Neutrophil (primary cell): ENCODE data around the gene RPH3AL.

Source experiments
- H3K27ac ChIP-seq: fragments of 200-600 bp; sonication (generic); 2 replicates; pipeline ENCODE4 v1.5.1; 2016; ENCODE audit warnings: mild to moderate bottlenecking, moderate library complexity
- H3K27me3 ChIP-seq: fragments of 200-600 bp; sonication (generic); 2 replicates; pipeline ENCODE4 v1.6.0; 2016; ENCODE audit warnings: mild to moderate bottlenecking
- H3K36me3 ChIP-seq: fragments of 200-600 bp; sonication (generic); 2 replicates; pipeline ENCODE4 v1.5.1; 2017
- H3K4me1 ChIP-seq, 2 experiments: fragments of 200-600 bp in 1 of 2; sonication (generic) in 1 of 2; 1 replicate in 1 of 2; 2 replicates in 1 of 2; pipeline versions ENCODE4 v1.5.1 to v1.6.1; 2013 to 2016; ENCODE audit warnings: low read depth in 1 of 2, low read length in 1 of 2, mild to moderate bottlenecking in 1 of 2, moderate library complexity in 1 of 2; ENCODE audit not compliant: control insufficient read depth in 1 of 2, insufficient read depth in 1 of 2
- H3K4me3 ChIP-seq, 2 experiments: fragments of 200-600 bp in 1 of 2; sonication (generic) in 1 of 2; 1 replicate in 1 of 2; 2 replicates in 1 of 2; pipeline ENCODE4 v1.5.1; 2013 to 2016; ENCODE audit warnings: low read depth in 1 of 2, low read length in 1 of 2, mild to moderate bottlenecking in 1 of 2, moderate library complexity in 1 of 2
- H3K9me3 ChIP-seq: fragments of 200-600 bp; sonication (generic); 2 replicates; pipeline ENCODE4 v1.5.1; 2016
- CTCF ChIP-seq: fragments of 200-600 bp; sonication (generic); IDR thresholded peaks from 2 replicates; pipeline ENCODE4 v1.5.1; 2016; ENCODE audit warnings: antibody characterized with exemption

The RPH3AL gene

GRCh38 chr17:282000-282911, 70.4 kb downstream of the RPH3AL start:
- Histone ChIP-seq H3K9me3 (no peaks in the 10 kb centered on the region), H3K4me1 (peaks cover 20 to 32% of the 10 kb centered on the region in 2 experiments), H3K4me3 (no peak overlapping the region), H3K36me3 (peaks cover 25% of the 10 kb centered on the region), H3K27me3 (no peaks in the 10 kb centered on the region), H3K27ac (peak overlapping the region; percentile 65)
- TF ChIP-seq CTCF = no peak

- no peak overlapping the region for H3K27ac ChIP-seq
- H3K4me1 ChIP-seq = peaks cover 20 to 32% of the 10 kb centered on the region in 2 experiments
- no peaks in the 10 kb centered on the region for H3K9me3 ChIP-seq
- no peak overlapping the region for H3K4me3 ChIP-seq
- H3K27me3 ChIP-seq = no peaks in the 10 kb centered on the region
- peaks cover 25% of the 10 kb centered on the region for H3K36me3 ChIP-seq
- TF ChIP-seq CTCF = no peak
Observed at GRCh38 chr17:281365-281999, 71.1 kb downstream of the RPH3AL start.

GRCh38 chr17:280901-281300, 71.7 kb downstream of the RPH3AL start:
- no peak overlapping the region for H3K4me3 ChIP-seq
- H3K9me3 ChIP-seq = no peaks in the 10 kb centered on the region
- peaks cover 25% of the 10 kb centered on the region for H3K36me3 ChIP-seq
- H3K27me3 ChIP-seq = no peaks in the 10 kb centered on the region
- no peak for TF ChIP-seq CTCF
- peaks cover 20 to 32% of the 10 kb centered on the region in 2 experiments for H3K4me1 ChIP-seq
- H3K27ac ChIP-seq = no peak overlapping the region

GRCh38 chr17:280216-280615, 72.4 kb downstream of the RPH3AL start:
- TF ChIP-seq CTCF = no peak
- H3K27me3 ChIP-seq = no peaks in the 10 kb centered on the region

GRCh38 chr17:279776-280175, 72.8 kb downstream of the RPH3AL start:
- no peak for TF ChIP-seq CTCF
- H3K36me3 ChIP-seq = peaks cover 18% of the 10 kb centered on the region
- H3K4me3 ChIP-seq = no peak overlapping the region
- no peaks in the 10 kb centered on the region for H3K27me3 ChIP-seq
- peaks cover 20 to 32% of the 10 kb centered on the region in 2 experiments for H3K4me1 ChIP-seq
- H3K9me3 ChIP-seq = no peaks in the 10 kb centered on the region
- no peak overlapping the region for H3K27ac ChIP-seq

More at GRCh38 chr17:280216-280615, 72.4 kb downstream of the RPH3AL start:
- Histone ChIP-seq H3K9me3 (no peaks in the 10 kb centered on the region), H3K4me3 (no peak overlapping the region), H3K36me3 (peaks cover 22% of the 10 kb centered on the region), H3K4me1 (peaks cover 20 to 32% of the 10 kb centered on the region in 2 experiments), H3K27ac (no peak overlapping the region)
